Erythroblast (primary cell): ENCODE measurements around the gene TMEM161B.
"Not testable (repeated sequence)": the region's sequence is repeated elsewhere in the genome, so short reads cannot be mapped to it uniquely, and the experiment has no call there.

Experiments used
- DNase-seq, 2 experiments: peaks; one replicate each; lab custom pipeline; 2025; lab: John Stamatoyannopoulos, UW
- GATA1 ChIP-seq: IDR thresholded peaks from 2 replicates; pipeline ENCODE4 v1.6.1; 2011; ENCODE audit warnings: low read depth, mild to moderate bottlenecking, control low read depth, low read length, moderate library complexity
- POLR2A ChIP-seq: IDR thresholded peaks from 2 replicates; pipeline ENCODE4 v1.6.1; 2011; ENCODE audit warnings: mild to moderate bottlenecking, low read length

TMEM161B gene

GRCh38 chr5:88236866-88237642 is 31.6 kb downstream of the TMEM161B start:
- DNase-seq = no peak

GRCh38 chr5:88235828-88236227 is 32.8 kb downstream of the TMEM161B start:
- TF ChIP-seq POLR2A = no peak
- no peak for TF ChIP-seq GATA1

More at GRCh38 chr5:88236866-88237642, 31.6 kb downstream of the TMEM161B start:
- TF ChIP-seq POLR2A (no peak), GATA1 (no peak)

GRCh38 chr5:88235346-88235745 is 33.3 kb downstream of the TMEM161B start:
- no peak for DNase-seq
- TF ChIP-seq GATA1 (no peak), POLR2A (no peak)

More at GRCh38 chr5:88235828-88236227, 32.8 kb downstream of the TMEM161B start:
- DNase-seq = no peak

GRCh38 chr5:88230546-88231066 is 38.0 kb downstream of the TMEM161B start:
- peak in 1 of 2 experiments; percentile 7 for DNase-seq
- TF ChIP-seq GATA1 (no peak), POLR2A (no peak)

- no peak for TF ChIP-seq GATA1
- DNase-seq = no peak
These were observed 41.7 kb downstream of the TMEM161B start for GRCh38 chr5:88226881-88227450.

- no peak for TF ChIP-seq POLR2A
- TF ChIP-seq GATA1 = no peak
- no peak for DNase-seq
These were observed 54.0 kb downstream of the TMEM161B start for GRCh38 chr5:88214655-88215054.

- DNase-seq = no peak
- no peak for TF ChIP-seq GATA1
- TF ChIP-seq POLR2A = no peak
These were observed 61.1 kb downstream of the TMEM161B start for GRCh38 chr5:88207575-88207974.

GRCh38 chr5:88203981-88204750 is 64.5 kb downstream of the TMEM161B start:
- no peak for TF ChIP-seq POLR2A
- TF ChIP-seq GATA1 = no peak
- DNase-seq = no peak

GRCh38 chr5:88195636-88196035 is 73.0 kb downstream of the TMEM161B start:
- TF ChIP-seq GATA1 (no peak), POLR2A (no peak)
- no peak for DNase-seq

- no peak for DNase-seq
- TF ChIP-seq POLR2A = no peak
- TF ChIP-seq GATA1 = no peak
These were observed 74.7 kb downstream of the TMEM161B start for GRCh38 chr5:88193896-88194295.

GRCh38 chr5:88190106-88190834 is 78.4 kb downstream of the TMEM161B start:
- no peak for DNase-seq
- TF ChIP-seq POLR2A (no peak), GATA1 (no peak)

- DNase-seq = not testable (repeated sequence)
These were observed 79.2 kb downstream of the TMEM161B start for GRCh38 chr5:88189484-88189883.

GRCh38 chr5:88188458-88189132 is 80.0 kb downstream of the TMEM161B start:
- peak; percentile 58 to 61 for DNase-seq
- no peak for TF ChIP-seq POLR2A
- TF ChIP-seq GATA1 = no peak

- no peak for TF ChIP-seq POLR2A
- DNase-seq = no peak
These were observed 85.4 kb downstream of the TMEM161B start for GRCh38 chr5:88183255-88183654.

GRCh38 chr5:88177486-88177885 is 91.2 kb downstream of the TMEM161B start:
- not testable (repeated sequence) for DNase-seq
